H1 (cell line): ENCODE measurements around the gene RABEP1. TPM values are rescaled to one million over a fixed set of nuclear protein-coding genes. Genes with fewer than 3 reads are reported as not detected.

Source experiments
- CHD2 ChIP-seq: IDR thresholded peaks from 2 replicates; pipeline ENCODE4 v1.6.1; 2012; ENCODE audit warnings: low read length, improper control_type of control experiment
- EGR1 ChIP-seq: IDR thresholded peaks from 2 replicates; pipeline ENCODE4 v1.6.1; 2011; ENCODE audit warnings: low read depth, low read length, borderline replicate concordance
- POLR2AphosphoS5 ChIP-seq: IDR thresholded peaks from 2 replicates; pipeline ENCODE4 v1.6.1; 2011; ENCODE audit warnings: low read depth, low read length
- TEAD4 ChIP-seq: IDR thresholded peaks from 2 replicates; pipeline ENCODE4 v1.6.1; 2012; ENCODE audit warnings: low read depth, low read length, inconsistent platforms, mixed read lengths
- YY1 ChIP-seq: IDR thresholded peaks from 2 replicates; pipeline ENCODE4 v1.6.1; 2011; ENCODE audit warnings: low read depth, mild to moderate bottlenecking, low read length
- polyA plus RNA-seq, 7 experiments: library from polyadenylated mRNA; depleted of rRNA in 3 of 7; stranded (reverse) in 5 of 7; unstranded in 2 of 7; fragments of >200 nt in 5 of 7; fragments of 200-250 nt in 2 of 7; gene quantifications; 1 replicate in 5 of 7; 2 replicates in 1 of 7; 4 replicates in 1 of 7; pipeline versions ENCODE4 v1.2.1 to v1.2.3, GENCODE V29; 2011 to 2013; ENCODE audit warnings: missing spikeins in 2 of 7, mixed read lengths in 2 of 7
- total RNA-seq: library from RNA; stranded (reverse); fragmentation: NEBNext Ultra II Directional; extraction: Animal tissue kit (Norgen Biotek cat#: 25700); gene quantifications from 2 replicates; pipeline ENCODE4 v1.2.1, GENCODE V29; 2021
- TF ChIP-seq, protein P1 (sequence below): fragments of 300-600 bp; sonication (generic); IDR thresholded peaks from 2 replicates; pipeline ENCODE4 v1.7.1; 2012; ENCODE audit warnings: low read length, moderate library complexity, mild to moderate bottlenecking, inconsistent platforms; ENCODE audit not compliant: insufficient replicate concordance
- TF ChIP-seq, protein P2 (sequence below): IDR thresholded peaks from 2 replicates; pipeline ENCODE4 v1.6.1; 2012; ENCODE audit warnings: inconsistent platforms
- TF ChIP-seq, protein P3 (sequence below), 3 experiments: IDR thresholded peaks; 1 replicate in 2 of 3; 2 replicates in 1 of 3; pipeline versions ENCODE4 v1.5.1 to v1.6.1; 2011; ENCODE audit warnings: low read length in 3 of 3, mild to moderate bottlenecking in 3 of 3, inconsistent platforms in 2 of 3, low read depth in 1 of 3, moderate library complexity in 1 of 3; ENCODE audit not compliant: insufficient read depth in 1 of 3; ENCODE audit errors: control extremely low read depth in 1 of 3

RABEP1 gene
- total and polyA plus RNA-seq, 2 of the 8 experiments (the other 6 are each of a cell fraction or from before 2014, with no cell fraction given) = 8.5 to 52.3 TPM

DNA sequence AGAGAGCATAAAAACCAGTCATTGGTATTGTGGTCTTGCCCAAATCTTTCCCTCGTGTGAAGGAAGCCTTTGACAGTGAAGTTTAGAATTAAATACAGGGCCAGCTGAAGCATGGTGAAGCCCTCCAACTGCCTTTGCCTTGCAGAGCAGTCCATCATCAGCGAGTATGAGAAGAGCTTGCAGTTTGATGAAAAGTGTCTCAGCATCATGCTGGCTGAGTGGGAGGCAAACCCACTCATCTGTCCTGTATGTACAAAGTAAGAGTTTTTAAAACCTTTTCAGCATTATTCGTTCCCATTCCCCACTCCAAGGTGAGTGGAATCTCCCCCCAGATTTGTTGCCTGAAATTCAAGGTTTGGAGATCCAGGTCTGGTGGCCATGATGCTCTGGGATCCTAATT, 143.7 kb downstream of the RABEP1 start (continued):
- TF ChIP-seq, protein P1, sequence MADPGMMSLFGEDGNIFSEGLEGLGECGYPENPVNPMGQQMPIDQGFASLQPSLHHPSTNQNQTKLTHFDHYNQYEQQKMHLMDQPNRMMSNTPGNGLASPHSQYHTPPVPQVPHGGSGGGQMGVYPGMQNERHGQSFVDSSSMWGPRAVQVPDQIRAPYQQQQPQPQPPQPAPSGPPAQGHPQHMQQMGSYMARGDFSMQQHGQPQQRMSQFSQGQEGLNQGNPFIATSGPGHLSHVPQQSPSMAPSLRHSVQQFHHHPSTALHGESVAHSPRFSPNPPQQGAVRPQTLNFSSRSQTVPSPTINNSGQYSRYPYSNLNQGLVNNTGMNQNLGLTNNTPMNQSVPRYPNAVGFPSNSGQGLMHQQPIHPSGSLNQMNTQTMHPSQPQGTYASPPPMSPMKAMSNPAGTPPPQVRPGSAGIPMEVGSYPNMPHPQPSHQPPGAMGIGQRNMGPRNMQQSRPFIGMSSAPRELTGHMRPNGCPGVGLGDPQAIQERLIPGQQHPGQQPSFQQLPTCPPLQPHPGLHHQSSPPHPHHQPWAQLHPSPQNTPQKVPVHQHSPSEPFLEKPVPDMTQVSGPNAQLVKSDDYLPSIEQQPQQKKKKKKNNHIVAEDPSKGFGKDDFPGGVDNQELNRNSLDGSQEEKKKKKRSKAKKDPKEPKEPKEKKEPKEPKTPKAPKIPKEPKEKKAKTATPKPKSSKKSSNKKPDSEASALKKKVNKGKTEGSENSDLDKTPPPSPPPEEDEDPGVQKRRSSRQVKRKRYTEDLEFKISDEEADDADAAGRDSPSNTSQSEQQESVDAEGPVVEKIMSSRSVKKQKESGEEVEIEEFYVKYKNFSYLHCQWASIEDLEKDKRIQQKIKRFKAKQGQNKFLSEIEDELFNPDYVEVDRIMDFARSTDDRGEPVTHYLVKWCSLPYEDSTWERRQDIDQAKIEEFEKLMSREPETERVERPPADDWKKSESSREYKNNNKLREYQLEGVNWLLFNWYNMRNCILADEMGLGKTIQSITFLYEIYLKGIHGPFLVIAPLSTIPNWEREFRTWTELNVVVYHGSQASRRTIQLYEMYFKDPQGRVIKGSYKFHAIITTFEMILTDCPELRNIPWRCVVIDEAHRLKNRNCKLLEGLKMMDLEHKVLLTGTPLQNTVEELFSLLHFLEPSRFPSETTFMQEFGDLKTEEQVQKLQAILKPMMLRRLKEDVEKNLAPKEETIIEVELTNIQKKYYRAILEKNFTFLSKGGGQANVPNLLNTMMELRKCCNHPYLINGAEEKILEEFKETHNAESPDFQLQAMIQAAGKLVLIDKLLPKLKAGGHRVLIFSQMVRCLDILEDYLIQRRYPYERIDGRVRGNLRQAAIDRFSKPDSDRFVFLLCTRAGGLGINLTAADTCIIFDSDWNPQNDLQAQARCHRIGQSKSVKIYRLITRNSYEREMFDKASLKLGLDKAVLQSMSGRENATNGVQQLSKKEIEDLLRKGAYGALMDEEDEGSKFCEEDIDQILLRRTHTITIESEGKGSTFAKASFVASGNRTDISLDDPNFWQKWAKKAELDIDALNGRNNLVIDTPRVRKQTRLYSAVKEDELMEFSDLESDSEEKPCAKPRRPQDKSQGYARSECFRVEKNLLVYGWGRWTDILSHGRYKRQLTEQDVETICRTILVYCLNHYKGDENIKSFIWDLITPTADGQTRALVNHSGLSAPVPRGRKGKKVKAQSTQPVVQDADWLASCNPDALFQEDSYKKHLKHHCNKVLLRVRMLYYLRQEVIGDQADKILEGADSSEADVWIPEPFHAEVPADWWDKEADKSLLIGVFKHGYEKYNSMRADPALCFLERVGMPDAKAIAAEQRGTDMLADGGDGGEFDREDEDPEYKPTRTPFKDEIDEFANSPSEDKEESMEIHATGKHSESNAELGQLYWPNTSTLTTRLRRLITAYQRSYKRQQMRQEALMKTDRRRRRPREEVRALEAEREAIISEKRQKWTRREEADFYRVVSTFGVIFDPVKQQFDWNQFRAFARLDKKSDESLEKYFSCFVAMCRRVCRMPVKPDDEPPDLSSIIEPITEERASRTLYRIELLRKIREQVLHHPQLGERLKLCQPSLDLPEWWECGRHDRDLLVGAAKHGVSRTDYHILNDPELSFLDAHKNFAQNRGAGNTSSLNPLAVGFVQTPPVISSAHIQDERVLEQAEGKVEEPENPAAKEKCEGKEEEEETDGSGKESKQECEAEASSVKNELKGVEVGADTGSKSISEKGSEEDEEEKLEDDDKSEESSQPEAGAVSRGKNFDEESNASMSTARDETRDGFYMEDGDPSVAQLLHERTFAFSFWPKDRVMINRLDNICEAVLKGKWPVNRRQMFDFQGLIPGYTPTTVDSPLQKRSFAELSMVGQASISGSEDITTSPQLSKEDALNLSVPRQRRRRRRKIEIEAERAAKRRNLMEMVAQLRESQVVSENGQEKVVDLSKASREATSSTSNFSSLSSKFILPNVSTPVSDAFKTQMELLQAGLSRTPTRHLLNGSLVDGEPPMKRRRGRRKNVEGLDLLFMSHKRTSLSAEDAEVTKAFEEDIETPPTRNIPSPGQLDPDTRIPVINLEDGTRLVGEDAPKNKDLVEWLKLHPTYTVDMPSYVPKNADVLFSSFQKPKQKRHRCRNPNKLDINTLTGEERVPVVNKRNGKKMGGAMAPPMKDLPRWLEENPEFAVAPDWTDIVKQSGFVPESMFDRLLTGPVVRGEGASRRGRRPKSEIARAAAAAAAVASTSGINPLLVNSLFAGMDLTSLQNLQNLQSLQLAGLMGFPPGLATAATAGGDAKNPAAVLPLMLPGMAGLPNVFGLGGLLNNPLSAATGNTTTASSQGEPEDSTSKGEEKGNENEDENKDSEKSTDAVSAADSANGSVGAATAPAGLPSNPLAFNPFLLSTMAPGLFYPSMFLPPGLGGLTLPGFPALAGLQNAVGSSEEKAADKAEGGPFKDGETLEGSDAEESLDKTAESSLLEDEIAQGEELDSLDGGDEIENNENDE = no peak
- TF ChIP-seq CHD2 (no peak), EGR1 (no peak), TEAD4 (no peak), YY1 (no peak), POLR2AphosphoS5 (no peak)
- TF ChIP-seq, protein P2, sequence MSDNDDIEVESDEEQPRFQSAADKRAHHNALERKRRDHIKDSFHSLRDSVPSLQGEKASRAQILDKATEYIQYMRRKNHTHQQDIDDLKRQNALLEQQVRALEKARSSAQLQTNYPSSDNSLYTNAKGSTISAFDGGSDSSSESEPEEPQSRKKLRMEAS = no peak
- TF ChIP-seq, protein P3, sequence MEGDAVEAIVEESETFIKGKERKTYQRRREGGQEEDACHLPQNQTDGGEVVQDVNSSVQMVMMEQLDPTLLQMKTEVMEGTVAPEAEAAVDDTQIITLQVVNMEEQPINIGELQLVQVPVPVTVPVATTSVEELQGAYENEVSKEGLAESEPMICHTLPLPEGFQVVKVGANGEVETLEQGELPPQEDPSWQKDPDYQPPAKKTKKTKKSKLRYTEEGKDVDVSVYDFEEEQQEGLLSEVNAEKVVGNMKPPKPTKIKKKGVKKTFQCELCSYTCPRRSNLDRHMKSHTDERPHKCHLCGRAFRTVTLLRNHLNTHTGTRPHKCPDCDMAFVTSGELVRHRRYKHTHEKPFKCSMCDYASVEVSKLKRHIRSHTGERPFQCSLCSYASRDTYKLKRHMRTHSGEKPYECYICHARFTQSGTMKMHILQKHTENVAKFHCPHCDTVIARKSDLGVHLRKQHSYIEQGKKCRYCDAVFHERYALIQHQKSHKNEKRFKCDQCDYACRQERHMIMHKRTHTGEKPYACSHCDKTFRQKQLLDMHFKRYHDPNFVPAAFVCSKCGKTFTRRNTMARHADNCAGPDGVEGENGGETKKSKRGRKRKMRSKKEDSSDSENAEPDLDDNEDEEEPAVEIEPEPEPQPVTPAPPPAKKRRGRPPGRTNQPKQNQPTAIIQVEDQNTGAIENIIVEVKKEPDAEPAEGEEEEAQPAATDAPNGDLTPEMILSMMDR (IDR thresholded peaks at IDR 0.05; ENCODE audit: control extremely low read depth in 1 of 3, insufficient read depth in 1 of 3, low read depth in 1 of 3, low read length in 3 of 3) = no peak
